ENCODE data around the gene PARN. TPM values are rescaled to one million over a fixed set of nuclear protein-coding genes. Genes with fewer than 3 reads are reported as not detected.

PARN gene
- polyA plus RNA-seq, 3 donors from 2014 or later, result 36.3 to 60.4 (median 52.9) TPM

DNA sequence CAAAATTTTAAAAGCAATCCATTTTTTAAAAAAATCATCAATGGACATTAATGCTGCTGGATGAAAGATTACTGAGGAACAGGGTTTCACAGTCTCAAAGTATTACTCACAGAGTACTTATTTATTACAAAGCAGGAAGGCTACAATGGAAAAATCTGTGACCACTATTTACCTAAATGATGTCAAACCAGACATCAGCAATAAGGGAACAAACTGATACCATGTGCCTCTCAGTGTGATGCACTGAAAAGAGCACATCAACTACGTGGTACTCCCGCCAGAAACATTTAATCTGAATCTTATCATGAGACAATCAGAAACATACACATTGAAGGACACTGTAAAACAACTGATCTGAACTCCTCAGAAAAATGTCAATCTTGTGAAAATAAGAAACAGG is 124.2 kb downstream of the PARN start:
- peaks cover 0 to 2% (median 0%) of the 10 kb centered on the region in 3 donors for H3K36me3 Mint-ChIP-seq
- H3K4me1 Mint-ChIP-seq, result peaks cover 13 to 30% of the 10 kb centered on the region in 2 donors
- no peak overlapping the region for H3K27ac Mint-ChIP-seq
- no peaks in the 10 kb centered on the region for H3K27me3 Mint-ChIP-seq (ENCODE audit: low read depth in 3 of 3)
- DNase-seq, result no peak
- H3K4me3 Mint-ChIP-seq, result no peak overlapping the region
- no peaks in the 10 kb centered on the region for H3K9me3 Mint-ChIP-seq

DNA sequence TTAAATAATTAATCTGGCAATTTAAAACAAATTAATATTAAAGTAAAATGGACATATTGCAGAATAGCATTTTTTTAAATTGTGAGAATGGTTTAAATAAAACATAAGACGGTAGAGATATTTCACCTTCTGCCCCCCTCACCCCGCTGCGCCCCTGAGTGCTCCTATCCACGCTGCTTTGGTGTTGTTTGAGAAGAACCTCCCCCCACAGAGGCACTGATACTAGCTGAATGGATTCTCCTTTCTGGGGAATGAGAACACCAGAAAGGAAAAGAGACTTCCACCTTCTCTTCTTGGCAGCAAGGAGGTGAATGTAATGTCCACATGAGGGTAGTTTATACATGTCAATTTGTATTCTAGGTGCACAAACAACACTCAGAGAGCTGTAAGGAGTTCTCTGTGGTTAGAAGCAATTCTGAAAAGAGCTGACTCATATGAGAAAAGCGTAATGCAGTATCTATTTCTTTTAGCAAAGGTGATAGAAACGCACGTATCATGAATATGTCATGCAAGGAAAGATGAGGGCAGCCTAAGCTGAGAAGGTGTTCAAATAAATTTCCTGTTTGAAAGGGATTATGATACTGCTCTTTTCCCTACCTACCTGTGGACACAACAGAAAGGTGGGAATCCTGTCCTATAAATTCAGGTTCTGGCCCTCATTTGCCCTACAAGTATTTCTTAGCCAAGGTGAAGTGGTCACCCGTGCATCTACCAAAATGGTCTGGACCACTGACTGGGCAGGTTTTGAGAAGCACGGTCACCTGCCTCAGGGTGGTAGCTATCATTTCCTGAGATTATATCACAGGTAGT is 126.9 kb downstream of the PARN start:
- Mint-ChIP-seq H3K4me3 (no peak overlapping the region), H3K27me3 (ENCODE audit: low read depth in 3 of 3) (peaks cover 0 to 1% (median 0%) of the 10 kb centered on the region in 3 donors), H3K4me1 (peaks cover 19 to 26% of the 10 kb centered on the region in 2 donors), H3K27ac (no peak overlapping the region), H3K9me3 (no peaks in the 10 kb centered on the region), H3K36me3 (peaks cover 0 to 2% (median 0%) of the 10 kb centered on the region in 3 donors)
- DNase-seq, result no peak

- Mint-ChIP-seq H3K4me1 (peaks cover 19 to 29% of the 10 kb centered on the region in 2 donors), H3K9me3 (no peaks in the 10 kb centered on the region), H3K27ac (peak overlapping the region in 4 of 6 donors; percentile 23 to 65 (median 32)), H3K4me3 (no peak overlapping the region), H3K36me3 (peaks cover 0 to 2% (median 0%) of the 10 kb centered on the region in 3 donors), H3K27me3 (ENCODE audit: low read depth in 3 of 3) (peaks cover 0 to 1% (median 0%) of the 10 kb centered on the region in 3 donors)
- no peak for DNase-seq
Observed at GRCh38 chr16:14502256-14502875, 127.7 kb downstream of the PARN start.

GRCh38 chr16:14501331-14502255 is 128.5 kb downstream of the PARN start:
- H3K9me3 Mint-ChIP-seq, result no peaks in the 10 kb centered on the region
- peak overlapping the region in 5 of 6 donors; percentile 27 to 65 (median 40) for H3K27ac Mint-ChIP-seq
- no peak overlapping the region for H3K4me3 Mint-ChIP-seq
- peaks cover 0 to 1% (median 0%) of the 10 kb centered on the region in 3 donors for H3K27me3 Mint-ChIP-seq (ENCODE audit: low read depth in 3 of 3)
- no peak for DNase-seq
- H3K36me3 Mint-ChIP-seq, result peaks cover 0 to 2% (median 0%) of the 10 kb centered on the region in 3 donors
- H3K4me1 Mint-ChIP-seq, result peaks cover 24 to 37% of the 10 kb centered on the region in 2 donors

DNA sequence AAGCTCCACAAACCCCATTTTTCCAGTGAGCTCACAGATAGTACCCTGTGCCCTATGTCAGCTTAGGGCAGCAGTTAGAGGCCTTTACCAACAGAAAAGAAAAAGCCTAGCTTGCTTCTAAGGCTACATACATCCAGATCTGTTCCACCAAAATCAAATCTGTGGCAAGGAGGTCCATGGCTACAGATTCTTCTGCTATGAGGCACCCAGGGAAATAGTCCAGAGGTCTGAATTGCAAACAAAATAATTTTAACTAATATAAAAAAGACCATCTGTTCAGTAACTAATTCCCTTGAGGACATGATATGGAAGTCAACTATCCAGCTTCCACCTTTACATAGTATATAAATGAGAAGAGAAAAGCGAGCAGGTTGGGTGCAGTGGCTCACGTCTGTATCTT is 129.3 kb downstream of the PARN start:
- DNase-seq, result no peak
- peaks cover 32 to 41% of the 10 kb centered on the region in 2 donors for H3K4me1 Mint-ChIP-seq
- H3K36me3 Mint-ChIP-seq, result no peaks in the 10 kb centered on the region
- peaks cover 0 to 1% (median 0%) of the 10 kb centered on the region in 3 donors for H3K27me3 Mint-ChIP-seq (ENCODE audit: low read depth in 3 of 3)
- H3K27ac Mint-ChIP-seq, result no peak overlapping the region
- H3K9me3 Mint-ChIP-seq, result no peaks in the 10 kb centered on the region
- no peak overlapping the region for H3K4me3 Mint-ChIP-seq

- peaks cover 0 to 4% (median 0%) of the 10 kb centered on the region in 3 donors for H3K27me3 Mint-ChIP-seq (ENCODE audit: low read depth in 3 of 3)
- peaks cover 0 to 4% (median 4%) of the 10 kb centered on the region in 3 donors for H3K36me3 Mint-ChIP-seq
- no peak for DNase-seq
- no peaks in the 10 kb centered on the region for H3K9me3 Mint-ChIP-seq
- no peak overlapping the region for H3K4me3 Mint-ChIP-seq
- peak overlapping the region in 1 of 6 donors; percentile 18 for H3K27ac Mint-ChIP-seq
- H3K4me1 Mint-ChIP-seq, result peaks cover 48 to 57% of the 10 kb centered on the region in 2 donors
Observed at GRCh38 chr16:14499110-14499509, 130.9 kb downstream of the PARN start.

GRCh38 chr16:14497245-14498082 is 132.6 kb downstream of the PARN start:
- H3K27me3 Mint-ChIP-seq (ENCODE audit: low read depth in 3 of 3), result peaks cover 0 to 4% (median 0%) of the 10 kb centered on the region in 3 donors
- no peaks in the 10 kb centered on the region for H3K9me3 Mint-ChIP-seq
- no peak overlapping the region for H3K4me3 Mint-ChIP-seq
- DNase-seq, result no peak
- peak overlapping the region in 3 of 6 donors; percentile 20 to 83 (median 25) for H3K27ac Mint-ChIP-seq
- peaks cover 60 to 61% of the 10 kb centered on the region in 2 donors for H3K4me1 Mint-ChIP-seq
- H3K36me3 Mint-ChIP-seq, result peaks cover 0 to 4% (median 4%) of the 10 kb centered on the region in 3 donors

- H3K36me3 Mint-ChIP-seq, result peaks cover 0 to 4% (median 4%) of the 10 kb centered on the region in 3 donors
- H3K27me3 Mint-ChIP-seq (ENCODE audit: low read depth in 3 of 3), result peaks cover 0 to 4% (median 0%) of the 10 kb centered on the region in 3 donors
- no peaks in the 10 kb centered on the region for H3K9me3 Mint-ChIP-seq
- H3K27ac Mint-ChIP-seq, result peak overlapping the region in 4 of 6 donors; percentile 20 to 83 (median 24)
- DNase-seq, result no peak
- H3K4me3 Mint-ChIP-seq, result no peak overlapping the region
- peaks cover 61% of the 10 kb centered on the region in 2 donors for H3K4me1 Mint-ChIP-seq
Observed at GRCh38 chr16:14496786-14497185, 133.3 kb downstream of the PARN start.

DNA sequence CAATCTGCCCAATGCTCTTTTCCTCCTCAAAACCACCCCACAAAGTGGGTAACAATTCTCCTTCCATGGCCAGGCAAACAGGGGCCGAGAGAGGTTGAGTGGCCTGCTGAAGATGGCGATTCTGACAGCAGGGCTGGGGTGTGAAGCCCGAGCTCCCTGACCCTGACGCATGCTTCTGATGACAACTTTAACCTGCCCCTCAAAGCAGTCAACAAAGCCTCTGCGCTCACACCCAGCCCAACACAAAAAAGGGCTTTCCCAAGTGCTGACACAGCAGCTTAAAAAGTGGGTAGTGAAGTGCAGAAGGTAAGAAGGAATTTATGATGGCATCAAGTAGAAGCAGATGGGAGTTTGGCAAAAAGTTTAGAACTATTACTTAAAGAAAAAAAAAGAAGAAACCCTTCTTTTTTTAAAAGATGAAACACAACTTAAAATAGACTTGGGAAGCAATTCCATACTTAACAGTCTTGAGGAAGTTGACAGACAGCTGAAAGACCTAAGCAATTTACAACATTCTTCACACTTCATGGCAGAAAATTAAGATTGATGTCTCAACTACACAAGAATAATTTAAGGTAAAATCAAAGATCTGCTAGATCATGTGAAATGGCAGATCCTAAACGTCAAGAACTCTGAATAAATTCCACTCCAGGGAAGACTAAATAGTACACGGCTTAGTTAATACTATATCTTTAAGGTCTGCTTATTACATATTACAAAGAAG is 133.9 kb downstream of the PARN start:
- Mint-ChIP-seq H3K9me3 (no peaks in the 10 kb centered on the region), H3K4me3 (peak overlapping the region in 3 of 5 donors; percentile 18 to 46 (median 24)), H3K36me3 (peaks cover 0 to 4% (median 4%) of the 10 kb centered on the region in 3 donors), H3K27me3 (ENCODE audit: low read depth in 3 of 3) (peaks cover 0 to 4% (median 0%) of the 10 kb centered on the region in 3 donors), H3K27ac (peak overlapping the region; percentile 57 to 83 (median 75)), H3K4me1 (peaks cover 57 to 60% of the 10 kb centered on the region in 2 donors)
- peak; percentile 21 to 33 (median 23) for DNase-seq

DNA sequence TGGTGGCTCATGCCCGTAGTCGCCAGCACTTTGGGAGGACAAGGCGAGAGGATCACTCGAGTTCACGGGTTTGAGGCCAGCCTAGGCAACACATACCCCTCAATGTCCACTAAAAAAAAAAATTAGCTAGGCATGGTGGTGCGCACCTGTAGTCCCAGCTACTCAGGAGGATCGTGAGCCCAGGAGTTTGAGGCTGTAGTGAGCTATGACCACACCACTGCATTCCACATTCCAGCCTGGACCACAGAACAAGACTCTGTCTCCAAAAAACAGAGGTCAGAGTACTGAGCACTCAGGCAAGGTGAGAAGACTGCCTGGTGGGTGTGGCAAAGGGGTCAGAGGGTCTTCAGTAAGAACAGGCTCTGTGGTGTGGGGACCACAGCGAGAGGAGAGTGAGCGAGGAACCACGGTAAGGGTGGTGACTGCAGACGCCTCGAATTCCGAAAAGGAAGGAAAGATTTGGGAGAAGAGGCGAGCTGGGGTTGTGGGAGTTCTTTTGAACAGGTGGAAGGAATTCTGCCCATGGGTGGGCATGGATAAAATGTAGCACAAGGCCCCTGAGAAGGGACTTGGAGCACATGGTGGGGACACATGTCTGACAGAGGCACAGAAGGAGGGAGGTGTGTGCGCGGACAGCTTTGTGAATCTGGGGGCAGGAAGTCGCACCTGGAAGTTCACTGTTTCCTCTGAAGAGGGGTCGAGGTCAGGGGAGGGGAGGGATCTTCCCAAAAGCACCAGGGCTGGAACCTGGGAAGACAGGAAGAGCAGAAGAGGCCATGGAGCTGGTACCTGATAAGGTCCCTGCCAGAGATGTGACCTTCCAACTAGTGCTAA is 134.6 kb downstream of the PARN start:
- H3K27me3 Mint-ChIP-seq (ENCODE audit: low read depth in 3 of 3), result peaks cover 0 to 3% (median 0%) of the 10 kb centered on the region in 3 donors
- H3K36me3 Mint-ChIP-seq, result peaks cover 0 to 4% (median 4%) of the 10 kb centered on the region in 3 donors
- peak overlapping the region; percentile 13 to 53 (median 41) for H3K4me3 Mint-ChIP-seq
- H3K27ac Mint-ChIP-seq, result peak overlapping the region; percentile 57 to 83 (median 75)
- peaks cover 56 to 62% of the 10 kb centered on the region in 2 donors for H3K4me1 Mint-ChIP-seq
- peak in 2 of 3 donors; percentile 2 to 10 for DNase-seq
- no peaks in the 10 kb centered on the region for H3K9me3 Mint-ChIP-seq

GRCh38 chr16:14494396-14494966 is 135.6 kb downstream of the PARN start:
- no peak for DNase-seq
- peaks cover 56 to 62% of the 10 kb centered on the region in 2 donors for H3K4me1 Mint-ChIP-seq
- H3K27me3 Mint-ChIP-seq (ENCODE audit: low read depth in 3 of 3), result peaks cover 0 to 3% (median 0%) of the 10 kb centered on the region in 3 donors
- H3K27ac Mint-ChIP-seq, result peak overlapping the region in 2 of 6 donors; percentile 57 to 83
- no peak overlapping the region for H3K4me3 Mint-ChIP-seq
- no peaks in the 10 kb centered on the region for H3K9me3 Mint-ChIP-seq
- H3K36me3 Mint-ChIP-seq, result peaks cover 0 to 4% (median 4%) of the 10 kb centered on the region in 3 donors

Measured in immature natural killer cell (primary cell).